Peyer's patch (tissue), 4 donors: Measurements from ENCODE around the gene OR5A1.

Experiments
- POLR2A ChIP-seq, 2 donors: fragments of 450-650 bp; IDR thresholded peaks; one replicate each; pipeline ENCODE4 v1.5.1; 2017; ENCODE audit warnings: antibody characterized with exemption in 2 of 2, mild to moderate bottlenecking in 2 of 2, moderate library complexity in 2 of 2
- TF ChIP-seq, protein P1 (sequence below), 6 experiments: fragments of 450-650 bp in 4 of 6; fragments of 200-600 bp in 2 of 6; sonication (generic) in 1 of 6; IDR thresholded peaks; one replicate each; pipeline ENCODE4 v1.5.1; 2017 to 2019; ENCODE audit warnings: antibody characterized with exemption in 6 of 6, mild to moderate bottlenecking in 3 of 6, moderate library complexity in 1 of 6

DNA sequence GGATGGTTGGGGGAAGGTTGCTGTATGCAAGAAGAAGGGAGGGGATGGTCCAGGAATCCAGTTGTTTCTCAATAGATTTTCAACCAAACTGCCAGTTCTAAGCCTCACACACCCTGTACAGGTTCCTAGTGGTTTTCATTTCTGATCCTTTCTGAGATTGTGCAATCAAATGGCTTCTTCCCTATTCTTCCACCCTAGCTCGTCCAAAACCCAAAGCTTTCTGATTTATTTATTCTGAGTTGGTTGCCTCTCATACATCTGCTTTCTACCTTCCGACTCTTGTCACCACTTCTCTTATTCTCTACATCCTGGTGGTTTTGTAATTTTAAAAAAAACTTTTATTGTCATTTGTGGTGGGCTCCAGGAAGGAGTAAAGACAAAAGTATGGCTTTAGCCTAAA is 22.6 kb upstream of the OR5A1 start:
- TF ChIP-seq, protein P1, sequence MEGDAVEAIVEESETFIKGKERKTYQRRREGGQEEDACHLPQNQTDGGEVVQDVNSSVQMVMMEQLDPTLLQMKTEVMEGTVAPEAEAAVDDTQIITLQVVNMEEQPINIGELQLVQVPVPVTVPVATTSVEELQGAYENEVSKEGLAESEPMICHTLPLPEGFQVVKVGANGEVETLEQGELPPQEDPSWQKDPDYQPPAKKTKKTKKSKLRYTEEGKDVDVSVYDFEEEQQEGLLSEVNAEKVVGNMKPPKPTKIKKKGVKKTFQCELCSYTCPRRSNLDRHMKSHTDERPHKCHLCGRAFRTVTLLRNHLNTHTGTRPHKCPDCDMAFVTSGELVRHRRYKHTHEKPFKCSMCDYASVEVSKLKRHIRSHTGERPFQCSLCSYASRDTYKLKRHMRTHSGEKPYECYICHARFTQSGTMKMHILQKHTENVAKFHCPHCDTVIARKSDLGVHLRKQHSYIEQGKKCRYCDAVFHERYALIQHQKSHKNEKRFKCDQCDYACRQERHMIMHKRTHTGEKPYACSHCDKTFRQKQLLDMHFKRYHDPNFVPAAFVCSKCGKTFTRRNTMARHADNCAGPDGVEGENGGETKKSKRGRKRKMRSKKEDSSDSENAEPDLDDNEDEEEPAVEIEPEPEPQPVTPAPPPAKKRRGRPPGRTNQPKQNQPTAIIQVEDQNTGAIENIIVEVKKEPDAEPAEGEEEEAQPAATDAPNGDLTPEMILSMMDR (IDR thresholded peaks at IDR 0.05): no peak
- no peak for TF ChIP-seq POLR2A (IDR thresholded peaks at IDR 0.05)
